ENCODE data around the gene PLCH1. TPM values are rescaled to one million over a fixed set of nuclear protein-coding genes. Genes with fewer than 3 reads are reported as not detected.

Gene PLCH1
- total and polyA plus RNA-seq, 8 donors = 0.91 to 4.4 (median 2.3) TPM

DNA sequence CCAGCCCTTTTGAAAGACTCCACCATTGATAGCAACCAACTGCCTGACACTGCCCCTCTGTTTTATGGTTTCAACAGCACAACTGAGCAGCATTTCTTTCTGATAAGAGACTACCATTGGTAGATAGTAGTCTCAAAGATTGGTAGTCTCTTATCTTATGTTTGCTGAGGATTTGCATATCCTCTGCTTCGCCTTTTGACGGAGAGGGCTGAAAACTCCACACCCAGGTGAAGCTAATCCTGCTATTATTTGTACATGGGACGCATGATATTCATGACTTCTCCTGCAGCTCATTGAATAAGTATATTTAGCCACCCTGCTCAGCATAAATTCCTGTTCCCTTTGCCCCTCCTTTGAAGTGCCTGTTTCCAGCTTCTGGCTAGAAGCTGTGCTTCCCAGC lies 332.0 kb downstream of the PLCH1 start:
- intact Hi-C loops (cut with DNase I) = no loop called here
- Histone ChIP-seq H3K27me3 (no peaks in the 10 kb centered on the region), H3K36me3 (no peaks in the 10 kb centered on the region), H3K4me1 (no peaks in the 10 kb centered on the region), H3K9me3 (no peaks in the 10 kb centered on the region), H3K4me3 (no peak overlapping the region), H3K27ac (no peak overlapping the region)
- 48 to 51% methylated on average over 3 of the region's 3 CpGs for WGBS, 2 donors
- TF ChIP-seq, protein P1, sequence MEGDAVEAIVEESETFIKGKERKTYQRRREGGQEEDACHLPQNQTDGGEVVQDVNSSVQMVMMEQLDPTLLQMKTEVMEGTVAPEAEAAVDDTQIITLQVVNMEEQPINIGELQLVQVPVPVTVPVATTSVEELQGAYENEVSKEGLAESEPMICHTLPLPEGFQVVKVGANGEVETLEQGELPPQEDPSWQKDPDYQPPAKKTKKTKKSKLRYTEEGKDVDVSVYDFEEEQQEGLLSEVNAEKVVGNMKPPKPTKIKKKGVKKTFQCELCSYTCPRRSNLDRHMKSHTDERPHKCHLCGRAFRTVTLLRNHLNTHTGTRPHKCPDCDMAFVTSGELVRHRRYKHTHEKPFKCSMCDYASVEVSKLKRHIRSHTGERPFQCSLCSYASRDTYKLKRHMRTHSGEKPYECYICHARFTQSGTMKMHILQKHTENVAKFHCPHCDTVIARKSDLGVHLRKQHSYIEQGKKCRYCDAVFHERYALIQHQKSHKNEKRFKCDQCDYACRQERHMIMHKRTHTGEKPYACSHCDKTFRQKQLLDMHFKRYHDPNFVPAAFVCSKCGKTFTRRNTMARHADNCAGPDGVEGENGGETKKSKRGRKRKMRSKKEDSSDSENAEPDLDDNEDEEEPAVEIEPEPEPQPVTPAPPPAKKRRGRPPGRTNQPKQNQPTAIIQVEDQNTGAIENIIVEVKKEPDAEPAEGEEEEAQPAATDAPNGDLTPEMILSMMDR (IDR thresholded peaks at IDR 0.05) = no peak
- DNase-seq (no peak), FAIRE-seq (no peak), ATAC-seq (no peak)

- intact Hi-C loops (cut with DNase I) = no loop called here
- no peaks in the 10 kb centered on the region for H3K9me3 ChIP-seq
- DNase-seq (no peak), FAIRE-seq (no peak), ATAC-seq (no peak)
- H3K27ac ChIP-seq = no peak overlapping the region
- WGBS, 2 donors = 76 to 77% methylated on average over 5 of the region's 5 CpGs
- H3K4me1 ChIP-seq = no peaks in the 10 kb centered on the region
- TF ChIP-seq, protein P1 (IDR thresholded peaks at IDR 0.05) = no peak
- H3K4me3 ChIP-seq = no peak overlapping the region
- H3K36me3 ChIP-seq = no peaks in the 10 kb centered on the region
- no peaks in the 10 kb centered on the region for H3K27me3 ChIP-seq
Measured at GRCh38 chr3:155411500-155412223, 333.2 kb downstream of the PLCH1 start.

GRCh38 chr3:155409336-155409735 lies 335.5 kb downstream of the PLCH1 start:
- FAIRE-seq = no peak
- intact Hi-C loops (cut with DNase I) = no loop called here
- Histone ChIP-seq H3K4me3 (no peak overlapping the region), H3K4me1 (no peaks in the 10 kb centered on the region), H3K36me3 (no peaks in the 10 kb centered on the region), H3K27ac (no peak overlapping the region), H3K27me3 (no peaks in the 10 kb centered on the region), H3K9me3 (no peaks in the 10 kb centered on the region)
- no peak for ATAC-seq
- TF ChIP-seq, protein P1 (IDR thresholded peaks at IDR 0.05) = no peak
- no peak for DNase-seq

DNA sequence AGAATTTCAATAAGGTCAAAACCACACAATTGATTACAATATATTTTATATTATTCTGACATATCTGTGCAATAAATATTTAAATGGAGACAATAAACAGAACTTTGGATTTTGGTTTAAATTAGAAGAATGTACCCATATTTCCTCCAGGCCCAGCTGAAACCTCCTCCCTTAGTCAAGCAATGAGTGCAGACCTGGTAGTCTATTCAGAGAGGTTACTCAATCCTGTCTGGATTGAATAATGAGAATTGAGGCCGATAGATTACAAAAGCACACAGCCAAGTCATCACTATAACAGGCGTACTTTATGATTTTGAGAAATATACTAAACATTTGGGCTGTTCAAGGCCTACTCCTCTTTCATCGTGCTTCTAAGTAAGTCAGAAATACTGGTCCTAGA lies 336.9 kb downstream of the PLCH1 start:
- H3K4me1 ChIP-seq = no peaks in the 10 kb centered on the region
- no peaks in the 10 kb centered on the region for H3K9me3 ChIP-seq
- ATAC-seq (no peak), DNase-seq (no peak), FAIRE-seq (no peak)
- intact Hi-C loops (cut with DNase I) = no loop called here
- 65 to 71% methylated on average over 3 of the region's 3 CpGs for WGBS, 2 donors
- no peak overlapping the region for H3K4me3 ChIP-seq
- no peak overlapping the region for H3K27ac ChIP-seq
- H3K36me3 ChIP-seq = no peaks in the 10 kb centered on the region
- H3K27me3 ChIP-seq = no peaks in the 10 kb centered on the region
- TF ChIP-seq, protein P1 (IDR thresholded peaks at IDR 0.05) = no peak

DNA sequence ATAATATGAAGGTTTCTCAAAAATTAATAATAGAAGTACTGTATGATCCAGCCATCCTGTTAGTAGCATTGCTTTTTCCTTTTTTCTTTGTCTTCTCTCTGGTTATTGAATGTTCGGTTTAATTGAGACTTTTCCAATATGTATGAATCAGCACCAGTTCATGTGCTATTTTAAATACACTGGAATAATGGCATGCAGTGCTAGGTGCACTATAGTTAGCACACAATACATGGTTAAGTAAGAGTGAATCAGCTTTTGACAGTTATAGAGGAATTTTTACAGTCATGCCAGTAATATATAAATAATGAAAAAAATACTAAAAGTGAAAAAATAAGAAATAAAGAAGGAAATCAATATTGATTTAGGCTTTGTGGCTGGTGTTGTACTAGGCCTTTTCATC lies 337.5 kb downstream of the PLCH1 start:
- intact Hi-C loops (cut with DNase I) = no loop called here
- 90 to 100% methylated on average over 1 of the region's 1 CpG for WGBS, 2 donors
- H3K36me3 ChIP-seq = no peaks in the 10 kb centered on the region
- TF ChIP-seq, protein P1 (IDR thresholded peaks at IDR 0.05) = no peak
- FAIRE-seq = no peak
- no peak overlapping the region for H3K4me3 ChIP-seq
- no peak overlapping the region for H3K27ac ChIP-seq
- ATAC-seq = no peak
- H3K9me3 ChIP-seq = no peaks in the 10 kb centered on the region
- no peaks in the 10 kb centered on the region for H3K27me3 ChIP-seq
- no peak for DNase-seq
- no peaks in the 10 kb centered on the region for H3K4me1 ChIP-seq

Data from pancreas (tissue), 10 donors.